GM12873 (cell line): ENCODE measurements around the gene RTKN2.

Experiments used
- TF ChIP-seq, protein P1 (sequence below): IDR thresholded peaks from 2 replicates; pipeline ENCODE4 v1.5.1; 2012; ENCODE audit warnings: low read depth, mild to moderate bottlenecking, moderate library complexity, low read length, control low read depth; ENCODE audit not compliant: insufficient read depth; ENCODE audit errors: missing control alignments

The RTKN2 gene

DNA sequence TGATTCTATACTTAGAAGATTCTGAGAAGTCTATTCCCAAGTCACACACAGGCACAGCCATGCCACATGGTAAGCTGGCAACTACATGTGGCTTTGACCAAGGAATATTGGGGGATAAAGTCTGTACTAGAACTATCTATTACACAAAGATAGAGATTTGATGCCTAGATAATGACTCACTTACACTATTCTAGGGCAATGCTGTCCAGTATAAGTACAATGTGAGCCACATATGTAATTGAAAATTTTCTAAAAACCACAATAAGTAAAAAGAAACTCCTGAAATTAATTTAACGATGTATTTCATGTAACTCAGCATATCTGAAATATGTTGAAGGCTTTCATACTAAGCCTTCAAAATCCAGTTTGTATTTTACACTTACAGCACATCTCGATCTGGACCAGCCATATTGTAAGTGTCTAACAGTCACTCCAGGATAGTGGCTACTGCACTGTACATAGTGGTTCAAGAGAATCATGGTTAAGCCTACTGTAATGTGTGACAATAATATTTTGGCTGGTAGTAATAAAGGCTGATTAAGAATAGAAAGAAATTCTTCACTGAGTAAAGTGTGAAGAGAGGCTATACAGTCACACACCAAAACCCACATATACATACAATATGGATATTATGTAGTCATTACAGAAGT, 62.8 kb downstream of the RTKN2 start:
- TF ChIP-seq, protein P1, sequence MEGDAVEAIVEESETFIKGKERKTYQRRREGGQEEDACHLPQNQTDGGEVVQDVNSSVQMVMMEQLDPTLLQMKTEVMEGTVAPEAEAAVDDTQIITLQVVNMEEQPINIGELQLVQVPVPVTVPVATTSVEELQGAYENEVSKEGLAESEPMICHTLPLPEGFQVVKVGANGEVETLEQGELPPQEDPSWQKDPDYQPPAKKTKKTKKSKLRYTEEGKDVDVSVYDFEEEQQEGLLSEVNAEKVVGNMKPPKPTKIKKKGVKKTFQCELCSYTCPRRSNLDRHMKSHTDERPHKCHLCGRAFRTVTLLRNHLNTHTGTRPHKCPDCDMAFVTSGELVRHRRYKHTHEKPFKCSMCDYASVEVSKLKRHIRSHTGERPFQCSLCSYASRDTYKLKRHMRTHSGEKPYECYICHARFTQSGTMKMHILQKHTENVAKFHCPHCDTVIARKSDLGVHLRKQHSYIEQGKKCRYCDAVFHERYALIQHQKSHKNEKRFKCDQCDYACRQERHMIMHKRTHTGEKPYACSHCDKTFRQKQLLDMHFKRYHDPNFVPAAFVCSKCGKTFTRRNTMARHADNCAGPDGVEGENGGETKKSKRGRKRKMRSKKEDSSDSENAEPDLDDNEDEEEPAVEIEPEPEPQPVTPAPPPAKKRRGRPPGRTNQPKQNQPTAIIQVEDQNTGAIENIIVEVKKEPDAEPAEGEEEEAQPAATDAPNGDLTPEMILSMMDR, result no peak

GRCh38 chr10:62199584-62199983, 69.1 kb downstream of the RTKN2 start:
- TF ChIP-seq, protein P1, result no peak

GRCh38 chr10:62196528-62196927, 72.1 kb downstream of the RTKN2 start:
- TF ChIP-seq, protein P1, result no peak

- TF ChIP-seq, protein P1, result no peak
Observed at GRCh38 chr10:62195675-62195926, 73.0 kb downstream of the RTKN2 start.

DNA sequence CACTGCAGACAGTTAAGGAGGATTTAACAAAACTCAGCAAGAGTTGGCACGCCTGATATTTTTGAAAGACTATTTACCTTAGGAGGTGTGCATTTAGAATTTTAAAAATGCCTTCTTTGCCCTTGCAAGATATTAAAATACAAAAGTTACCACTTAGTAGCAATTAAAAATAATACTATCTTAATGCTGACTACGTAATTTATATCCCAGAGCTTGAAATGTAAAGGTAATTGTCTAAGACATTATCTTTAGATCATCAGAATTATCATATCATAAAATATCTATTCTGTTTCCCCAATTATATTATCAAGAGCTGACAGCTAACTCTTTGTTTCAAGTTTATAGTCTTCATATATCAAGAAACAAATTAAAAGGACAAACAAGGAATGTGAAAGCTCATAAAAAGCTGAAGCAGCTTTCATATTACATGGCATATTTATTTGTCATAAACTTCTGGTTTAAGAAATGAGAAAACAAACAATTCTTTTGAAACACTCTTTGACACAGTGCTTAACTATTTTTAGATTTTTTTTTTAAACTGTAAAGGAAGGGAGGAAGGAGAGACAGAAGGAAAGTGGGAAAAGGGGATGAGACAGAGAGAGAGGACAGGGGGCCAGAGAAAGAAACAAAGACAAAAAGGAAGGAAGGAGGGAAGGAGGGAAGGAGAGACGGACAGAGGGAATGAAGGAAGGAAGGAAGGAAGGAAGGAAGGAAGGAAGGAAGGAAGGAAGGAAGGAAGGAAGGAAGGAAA, 73.5 kb downstream of the RTKN2 start:
- TF ChIP-seq, protein P1, result no peak

DNA sequence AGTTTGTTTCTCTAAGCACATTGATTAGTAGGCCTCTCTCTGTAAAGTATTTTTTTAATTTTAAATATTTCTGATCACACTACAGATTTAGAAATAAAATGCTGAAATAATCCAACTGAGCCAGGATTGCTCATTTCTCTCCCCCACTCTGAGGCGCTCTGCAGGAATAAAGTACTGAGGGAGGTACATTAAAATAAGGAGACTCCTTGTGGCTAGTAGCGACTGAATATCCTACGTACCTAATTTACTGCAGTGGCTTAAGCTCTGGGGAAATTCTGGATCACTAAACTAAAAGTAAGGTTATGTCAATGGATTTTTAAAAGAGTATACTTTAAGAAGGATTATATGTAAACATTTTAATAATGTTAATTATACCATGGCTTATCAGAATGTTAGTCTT, 75.2 kb downstream of the RTKN2 start:
- TF ChIP-seq, protein P1, result no peak

GRCh38 chr10:62189131-62189530, 79.5 kb downstream of the RTKN2 start:
- TF ChIP-seq, protein P1, result no peak
